RWPE2 (cell line): ENCODE measurements around the gene SFRP4.

ENCODE experiments used
- ATAC-seq: fragments of 200-7000 bp; cut with Tn5 transposase; 3 replicates; pipeline ENCODE4 v1.9.1; 2021; ENCODE audit warnings: low read depth
- DNase-seq: peaks from one replicate; pipeline ENCODE4 v3.0.0-alpha.2; 2020; ENCODE audit warnings: low spot score
- H3K27ac ChIP-seq: fragments of 450-650 bp; 2 replicates; pipeline ENCODE4 v1.5.1; 2017; ENCODE audit warnings: mild to moderate bottlenecking; ENCODE audit not compliant: poor library complexity, severe bottlenecking
- H3K27me3 ChIP-seq: fragments of 250-450 bp; sonication (Bioruptor Pico); 2 replicates; pipeline ENCODE4 v1.5.1; 2021; ENCODE audit warnings: mild to moderate bottlenecking, moderate library complexity; ENCODE audit not compliant: insufficient read depth, poor library complexity, severe bottlenecking
- H3K36me3 ChIP-seq: fragments of 250-450 bp; sonication (Bioruptor Pico); 2 replicates; pipeline ENCODE4 v1.5.1; 2020; ENCODE audit warnings: low read depth, mild to moderate bottlenecking, moderate library complexity
- H3K4me1 ChIP-seq: fragments of 250-450 bp; sonication (Bioruptor Pico); 2 replicates; pipeline ENCODE4 v1.5.1; 2021; ENCODE audit warnings: mild to moderate bottlenecking, moderate library complexity; ENCODE audit not compliant: insufficient read depth, poor library complexity, severe bottlenecking
- H3K4me3 ChIP-seq: fragments of 250-450 bp; sonication (Bioruptor Pico); 2 replicates; pipeline ENCODE4 v1.5.1; 2021; ENCODE audit warnings: mild to moderate bottlenecking, moderate library complexity; ENCODE audit not compliant: severe bottlenecking
- H3K9me3 ChIP-seq: fragments of 250-450 bp; sonication (Bioruptor Pico); 2 replicates; pipeline ENCODE4 v1.5.1; 2021; ENCODE audit warnings: mild to moderate bottlenecking, moderate library complexity; ENCODE audit not compliant: severe bottlenecking
- CTCF ChIP-seq: fragments of 450-650 bp; IDR thresholded peaks from one replicate; pipeline ENCODE4 v1.5.1; 2017; ENCODE audit warnings: mild to moderate bottlenecking, moderate library complexity; ENCODE audit not compliant: poor library complexity, severe bottlenecking

The SFRP4 gene

GRCh38 chr7:37942934-37943610 is 26.5 kb upstream of the SFRP4 start:
- TF ChIP-seq CTCF, result no peak
- no peaks in the 10 kb centered on the region for H3K27me3 ChIP-seq
- H3K27ac ChIP-seq, result no peak overlapping the region
- no peaks in the 10 kb centered on the region for H3K36me3 ChIP-seq
- H3K4me1 ChIP-seq, result no peaks in the 10 kb centered on the region
- ATAC-seq (no peak), DNase-seq (no peak)
- no peaks in the 10 kb centered on the region for H3K9me3 ChIP-seq
- H3K4me3 ChIP-seq, result no peak overlapping the region

GRCh38 chr7:37933018-37933566 is 16.5 kb upstream of the SFRP4 start:
- ATAC-seq (no peak), DNase-seq (no peak)
- no peak overlapping the region for H3K27ac ChIP-seq
- H3K36me3 ChIP-seq, result no peaks in the 10 kb centered on the region
- H3K27me3 ChIP-seq, result no peaks in the 10 kb centered on the region
- H3K4me3 ChIP-seq, result no peak overlapping the region
- TF ChIP-seq CTCF, result no peak
- H3K4me1 ChIP-seq, result no peaks in the 10 kb centered on the region
- no peaks in the 10 kb centered on the region for H3K9me3 ChIP-seq

- Histone ChIP-seq H3K36me3 (no peaks in the 10 kb centered on the region), H3K9me3 (no peaks in the 10 kb centered on the region), H3K27ac (no peak overlapping the region), H3K4me1 (no peaks in the 10 kb centered on the region), H3K4me3 (no peak overlapping the region), H3K27me3 (no peaks in the 10 kb centered on the region)
- no peak for ATAC-seq
- TF ChIP-seq CTCF, result no peak
- no peak for DNase-seq
These were observed 15.9 kb upstream of the SFRP4 start for GRCh38 chr7:37932543-37932942.

GRCh38 chr7:37930226-37930948 is 13.8 kb upstream of the SFRP4 start:
- no peak for ATAC-seq
- no peak overlapping the region for H3K27ac ChIP-seq
- TF ChIP-seq CTCF, result no peak

GRCh38 chr7:37928878-37929277 is 12.3 kb upstream of the SFRP4 start:
- TF ChIP-seq CTCF, result no peak
- Histone ChIP-seq H3K27me3 (no peaks in the 10 kb centered on the region), H3K27ac (no peak overlapping the region), H3K4me1 (no peaks in the 10 kb centered on the region), H3K36me3 (no peaks in the 10 kb centered on the region), H3K9me3 (no peaks in the 10 kb centered on the region), H3K4me3 (no peak overlapping the region)
- ATAC-seq, result no peak
- DNase-seq, result no peak

More at GRCh38 chr7:37930226-37930948, 13.8 kb upstream of the SFRP4 start:
- Histone ChIP-seq H3K36me3 (no peaks in the 10 kb centered on the region), H3K27me3 (no peaks in the 10 kb centered on the region), H3K4me3 (no peak overlapping the region), H3K9me3 (no peaks in the 10 kb centered on the region), H3K4me1 (no peaks in the 10 kb centered on the region)
- no peak for DNase-seq
